DMS114 treated with DMSO at 0.1 percent for 48 hours (cell line): ENCODE data around the gene SMIM13.

Source experiments
- DNase-seq: peaks from one replicate; lab custom pipeline; 2025; ENCODE audit not compliant: unreplicated experiment; lab: John Stamatoyannopoulos, UW

SMIM13 gene

DNA sequence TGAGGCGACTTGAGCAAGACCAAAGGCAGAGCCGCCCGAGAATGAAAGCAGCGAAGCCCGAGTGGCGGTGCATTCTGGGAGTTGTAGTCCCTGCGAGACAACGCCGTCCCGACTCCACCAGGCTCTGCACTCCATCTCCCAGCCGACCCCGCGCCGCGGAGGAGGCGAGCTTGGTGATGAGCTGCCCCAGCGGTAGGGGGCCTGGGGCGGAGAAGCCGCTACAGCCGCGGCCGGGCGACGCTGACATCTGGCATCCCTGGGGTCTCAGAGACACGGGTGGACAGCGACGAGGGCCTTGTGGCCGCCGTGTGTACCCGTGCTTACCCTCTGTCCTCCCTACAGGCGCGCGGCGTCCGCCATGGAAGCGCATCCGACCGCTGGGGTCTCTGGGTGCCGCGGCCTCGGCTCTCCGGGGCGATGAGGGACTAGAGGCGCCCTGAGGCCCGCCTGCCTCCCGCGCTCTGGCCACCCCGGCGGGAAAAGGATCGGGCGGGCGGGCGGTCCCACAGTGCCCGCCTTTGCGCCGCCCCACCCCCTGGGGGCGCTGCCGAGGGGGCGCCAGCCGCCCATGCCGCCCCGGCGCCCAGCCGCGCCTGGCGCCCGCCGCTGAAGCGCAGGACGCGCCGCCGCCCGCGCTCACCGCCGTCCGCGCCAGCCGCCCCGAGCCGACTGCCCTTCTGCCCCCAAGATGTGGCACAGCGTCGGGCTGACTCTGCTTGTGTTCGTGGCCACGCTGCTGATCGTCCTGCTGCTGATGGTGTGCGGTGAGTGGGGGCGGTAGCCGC is at the start of gene SMIM13:
TSS of gene SMIM13 (plus strand) at position 209 of the 785 bp plus-strand sequence. CDS start at position 689, 480 bp downstream.
- DNase-seq, result peak; percentile 98

DNA sequence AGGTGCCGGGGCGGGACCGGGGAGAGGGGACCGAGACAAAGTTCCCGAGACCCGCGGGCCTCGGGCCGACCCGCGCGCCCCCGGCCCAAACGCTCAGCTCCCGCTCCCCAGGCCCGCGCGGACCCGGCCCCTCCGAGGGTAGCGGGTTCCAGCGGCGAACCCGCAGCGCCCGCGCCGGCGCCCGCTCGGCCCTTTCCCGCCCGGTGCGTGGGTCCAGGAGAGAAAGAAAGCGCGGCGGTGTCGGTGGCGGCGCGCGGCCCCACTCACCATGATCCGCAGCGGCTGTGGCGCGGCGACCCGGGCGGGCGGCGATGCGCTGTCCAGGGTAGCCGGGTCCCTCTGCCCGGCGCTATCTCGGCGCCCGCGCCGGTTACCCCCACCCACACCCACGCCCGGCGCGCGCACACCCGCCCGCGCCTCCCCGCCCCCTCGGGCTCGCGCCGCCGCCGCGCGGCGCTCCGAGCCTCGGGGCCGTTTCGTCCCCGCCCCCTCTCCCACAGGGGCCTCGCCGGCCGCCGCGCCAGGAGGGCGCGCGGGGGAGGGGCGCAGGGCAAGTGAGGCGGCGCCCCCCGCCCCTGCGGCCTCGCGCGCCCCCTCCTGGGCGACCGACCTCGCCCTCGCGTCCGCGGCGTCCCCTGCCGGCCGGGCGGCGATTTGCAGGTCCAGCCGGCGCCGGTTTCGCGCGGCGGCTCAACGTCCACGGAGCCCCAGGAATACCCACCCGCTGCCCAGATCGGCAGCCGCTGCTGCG is 49.5 kb upstream of the SMIM13 start, which contains the start of gene ELOVL2:
TSS of gene ELOVL2 (minus strand) at position 345 of the 751 bp plus-strand sequence. CDS start at position 270, 75 bp downstream.
- DNase-seq, result no peak

- DNase-seq, result no peak
These were observed 48.9 kb upstream of the SMIM13 start for GRCh38 chr6:11044712-11045167.

DNA sequence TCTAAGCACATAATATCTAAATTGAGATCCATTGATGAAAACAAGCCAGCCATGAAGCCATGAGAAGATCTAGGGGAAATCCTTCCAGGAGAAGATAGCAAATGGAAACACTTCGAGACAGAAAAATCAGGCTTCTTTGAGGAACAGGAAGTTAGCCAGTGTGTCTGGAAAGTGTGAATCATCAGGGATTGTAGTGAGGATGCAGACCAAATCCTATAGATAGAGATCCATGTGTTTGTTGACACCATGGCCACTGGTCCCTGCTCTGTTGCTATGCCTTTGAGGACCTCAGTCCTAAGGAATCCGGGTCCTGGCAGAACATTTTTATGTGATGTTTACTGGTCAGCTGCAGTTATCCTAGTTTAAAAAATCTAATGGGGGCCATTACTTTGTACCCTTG is 42.9 kb upstream of the SMIM13 start:
- no peak for DNase-seq

DNA sequence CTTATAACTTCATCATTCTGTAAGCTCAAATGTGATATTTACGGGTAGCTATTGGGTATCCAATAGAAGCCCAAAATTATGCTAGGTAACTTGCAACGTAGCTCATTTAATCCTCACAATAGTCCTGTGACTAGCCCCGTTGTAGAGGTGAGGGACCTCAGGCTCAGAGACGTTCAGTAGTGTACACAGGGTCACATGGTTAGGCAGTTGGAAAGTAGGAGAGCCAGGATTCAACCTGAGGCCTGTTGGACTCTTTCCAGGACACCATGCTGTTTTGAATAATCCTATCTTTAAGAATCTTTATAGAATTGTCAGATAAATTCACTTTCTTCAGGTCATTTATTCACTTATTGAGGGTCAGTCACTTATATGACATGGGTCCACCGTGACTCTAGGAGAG is 40.3 kb upstream of the SMIM13 start:
- DNase-seq, result no peak

DNA sequence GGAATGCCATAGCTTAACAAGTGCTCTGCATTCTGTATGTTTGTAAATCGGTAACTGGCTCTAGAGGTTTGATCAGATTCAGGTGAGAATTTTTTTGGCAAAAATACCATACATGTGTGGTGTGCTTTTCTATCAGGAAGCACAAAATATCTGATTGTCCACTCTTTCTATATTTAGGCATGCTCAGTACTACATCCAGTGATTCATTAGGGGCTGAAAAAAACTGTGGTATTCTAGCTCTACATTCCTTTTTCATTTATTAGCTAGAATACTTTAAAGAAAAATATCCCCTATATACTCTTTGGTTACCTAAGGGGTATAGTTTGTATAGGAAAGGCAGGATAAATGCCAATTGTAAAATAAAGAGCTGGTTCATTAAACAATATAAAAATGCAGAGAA is 38.9 kb upstream of the SMIM13 start:
- no peak for DNase-seq

GRCh38 chr6:11055127-11055627 is 38.5 kb upstream of the SMIM13 start:
- no peak for DNase-seq

DNA sequence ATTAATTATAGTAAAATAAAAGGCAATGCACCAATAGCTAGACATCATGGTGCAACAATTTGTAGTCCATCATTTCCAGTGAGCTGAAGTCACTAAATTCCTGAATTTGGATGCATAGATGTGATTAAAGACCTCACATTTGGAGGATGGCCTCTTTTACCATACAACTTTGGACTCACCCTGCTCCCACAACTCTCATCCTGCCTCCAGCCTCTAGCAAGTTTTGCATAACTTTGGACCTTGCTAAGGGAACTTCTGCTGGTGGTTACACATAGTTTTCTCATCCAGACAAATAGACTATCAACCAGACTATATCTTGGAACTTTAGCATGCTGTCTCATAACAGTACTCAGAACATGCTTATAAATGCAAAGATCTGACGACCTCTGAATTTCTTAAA is 36.8 kb upstream of the SMIM13 start:
- DNase-seq, result no peak

DNA sequence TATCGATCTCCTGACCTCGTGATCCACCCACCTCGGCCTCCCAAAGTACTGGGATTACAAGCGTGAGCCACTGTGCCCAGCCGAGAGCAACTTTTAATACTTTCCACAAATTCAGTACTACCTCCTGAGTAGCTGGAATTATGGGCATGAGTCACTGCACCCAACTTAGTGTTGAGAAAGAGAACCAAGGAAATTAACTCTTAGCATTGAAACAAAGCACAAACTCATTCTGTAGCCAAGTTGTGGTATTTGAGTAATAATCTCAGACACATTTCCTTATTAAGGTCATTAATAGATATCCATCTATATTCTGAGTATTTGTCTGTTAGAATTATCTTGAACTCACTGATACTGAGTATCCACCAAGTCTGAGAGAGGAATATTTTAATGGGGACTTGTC is 35.2 kb upstream of the SMIM13 start:
- no peak for DNase-seq

GRCh38 chr6:11062083-11062482 is 31.6 kb upstream of the SMIM13 start:
- no peak for DNase-seq

GRCh38 chr6:11062715-11063114 is 30.9 kb upstream of the SMIM13 start:
- no peak for DNase-seq

- DNase-seq, result no peak
These were observed 28.8 kb upstream of the SMIM13 start for GRCh38 chr6:11064836-11065235.

DNA sequence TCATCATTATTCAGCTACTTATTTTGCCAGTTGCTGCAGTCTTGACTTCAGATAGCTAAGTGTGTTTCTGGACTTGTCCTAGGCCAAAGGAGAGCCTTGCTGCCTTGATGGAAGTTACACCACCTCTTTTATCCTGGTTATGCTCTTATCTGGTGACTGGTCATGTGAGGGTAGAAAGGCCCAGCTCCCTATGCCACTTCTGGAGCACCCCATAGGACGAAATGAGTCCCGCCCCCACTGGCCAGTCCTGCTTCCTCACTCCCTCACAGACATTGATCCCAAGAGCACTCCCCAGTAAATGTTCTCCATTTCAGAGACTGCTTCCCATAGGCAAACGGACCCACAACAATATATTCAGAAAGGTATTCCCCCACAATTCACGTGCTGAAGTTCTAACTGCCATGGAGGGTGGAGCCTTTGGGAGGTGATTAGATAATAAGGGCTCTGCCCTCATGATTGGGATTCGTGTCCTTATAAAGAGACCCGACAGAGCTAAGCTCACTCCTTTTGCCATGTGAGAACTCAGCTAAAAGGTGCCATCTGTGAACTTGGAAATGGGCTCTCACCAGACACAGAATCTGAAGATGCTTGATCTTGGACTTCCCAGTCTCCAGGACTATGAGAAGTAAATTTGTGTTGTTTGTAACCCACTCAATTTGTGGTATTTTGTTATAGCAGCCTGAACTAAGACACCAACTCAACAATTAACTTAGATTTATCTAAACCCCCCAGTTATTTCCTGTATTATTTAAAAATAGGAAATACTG is 28.0 kb upstream of the SMIM13 start:
- DNase-seq, result no peak

DNA sequence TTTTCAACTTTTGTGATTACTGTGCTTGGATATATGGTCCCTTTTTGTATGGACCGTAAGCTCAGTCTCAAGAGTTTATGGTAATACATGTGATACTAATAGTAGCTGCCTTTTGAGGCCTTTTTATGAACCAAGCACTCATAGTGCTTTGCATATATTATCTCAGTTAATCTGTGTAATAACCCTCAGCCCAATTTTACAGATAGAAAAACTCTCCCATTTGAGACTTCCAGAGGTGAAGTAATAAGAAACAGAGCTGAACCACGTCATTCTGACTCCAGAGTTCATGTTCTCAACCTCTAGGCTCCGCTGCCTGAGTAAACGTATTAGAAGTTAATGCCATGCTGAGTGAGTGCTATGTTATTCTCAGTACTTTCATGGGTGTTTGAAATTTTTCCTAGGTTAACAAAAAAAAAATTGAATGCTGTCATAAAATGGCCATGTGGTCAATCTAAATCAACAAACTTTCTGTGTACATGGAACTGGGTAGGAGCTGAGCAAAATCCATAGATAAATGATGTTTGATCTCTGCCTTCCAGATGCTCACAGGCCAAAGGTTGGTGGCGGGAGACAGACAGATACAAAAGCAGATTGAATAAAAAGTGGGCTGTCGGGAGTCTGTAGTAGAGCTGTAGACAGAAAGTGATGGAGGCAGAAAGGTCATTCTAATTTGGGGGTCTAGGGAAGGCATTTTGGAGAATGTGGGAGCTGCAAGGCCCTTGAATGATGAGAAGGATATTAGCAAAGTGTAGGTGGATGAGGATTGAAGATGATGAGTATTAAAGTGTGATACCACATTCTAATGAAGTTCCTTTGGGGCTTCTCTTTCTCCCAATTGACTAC is 26.9 kb upstream of the SMIM13 start:
- no peak for DNase-seq

- DNase-seq, result no peak
These were observed 26.3 kb upstream of the SMIM13 start for GRCh38 chr6:11067348-11067747.

DNA sequence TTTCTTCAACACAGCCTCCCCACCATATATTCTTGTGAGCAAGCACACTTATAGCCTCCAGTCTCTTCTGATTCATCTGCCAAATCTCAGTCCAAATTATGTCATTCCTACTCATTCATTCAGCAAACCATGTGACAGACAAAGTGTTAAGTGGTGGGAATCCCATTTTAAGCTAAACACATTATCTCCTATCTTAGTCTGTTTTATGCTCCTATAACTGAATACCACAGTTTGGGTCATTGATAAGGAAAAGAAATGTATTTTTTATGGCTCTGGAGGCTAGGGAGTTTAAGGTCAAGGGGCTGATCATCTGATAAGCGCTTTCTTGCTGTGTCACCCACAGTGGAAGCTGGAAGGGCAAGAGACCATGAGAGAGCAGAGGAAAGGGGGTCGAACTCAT is 23.9 kb upstream of the SMIM13 start:
- no peak for DNase-seq

DNA sequence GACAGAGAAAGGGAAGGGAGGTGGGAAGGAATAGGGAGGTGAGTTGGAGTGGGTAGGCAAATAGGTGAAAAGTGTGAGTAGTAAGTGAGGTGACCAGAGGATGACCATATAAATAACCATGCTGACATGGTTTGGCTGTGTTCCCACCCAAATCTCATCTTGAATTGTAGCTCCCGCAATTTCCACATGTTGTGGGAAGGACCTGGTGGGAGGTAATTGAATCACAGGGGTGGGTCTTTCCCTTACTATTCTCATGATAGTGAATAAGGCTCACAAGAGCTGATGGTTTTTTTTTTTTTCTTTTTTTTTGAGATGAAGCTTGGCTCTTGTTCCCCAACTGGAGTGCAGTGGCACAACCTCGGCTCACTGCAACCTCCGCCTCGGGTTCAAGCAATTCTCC is 21.5 kb upstream of the SMIM13 start:
- no peak for DNase-seq

DNA sequence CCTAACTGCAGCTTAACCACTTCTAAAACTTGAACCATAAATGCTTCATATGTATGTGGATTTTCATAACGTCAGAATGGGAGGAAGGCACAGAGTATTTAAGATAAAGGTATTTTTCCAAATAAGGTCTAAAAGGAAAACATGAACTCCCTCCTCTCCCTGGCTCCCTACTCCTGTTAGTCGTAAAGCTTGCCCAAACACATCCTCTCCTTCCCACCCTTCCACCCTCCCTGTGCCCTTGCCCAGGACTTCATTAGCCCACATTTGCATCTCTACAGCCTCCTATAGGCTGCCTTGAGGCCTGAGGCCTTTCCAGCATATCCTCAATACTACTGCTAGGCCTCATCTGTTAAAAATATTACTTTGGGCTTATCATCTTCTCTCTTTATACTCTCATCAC is 17.1 kb upstream of the SMIM13 start:
- DNase-seq, result no peak

DNA sequence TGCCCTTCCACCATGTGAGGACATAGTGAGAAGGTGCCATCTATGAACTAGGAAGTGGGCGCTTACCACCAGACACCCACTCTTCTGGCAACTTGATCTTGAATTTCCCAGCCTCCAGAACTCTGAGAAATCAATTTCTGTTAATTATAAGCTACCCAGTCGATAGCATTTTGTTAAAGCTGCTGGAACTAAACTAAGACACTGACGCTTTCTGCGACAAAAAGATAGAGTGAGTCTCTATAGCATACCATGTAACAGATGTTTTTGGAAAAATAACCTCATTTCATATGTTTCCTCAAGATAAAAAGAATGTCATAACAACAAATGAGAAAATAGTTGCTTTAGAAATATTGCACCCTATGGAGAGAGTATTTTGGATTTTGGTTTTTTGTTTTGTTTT is 15.4 kb upstream of the SMIM13 start:
- no peak for DNase-seq

DNA sequence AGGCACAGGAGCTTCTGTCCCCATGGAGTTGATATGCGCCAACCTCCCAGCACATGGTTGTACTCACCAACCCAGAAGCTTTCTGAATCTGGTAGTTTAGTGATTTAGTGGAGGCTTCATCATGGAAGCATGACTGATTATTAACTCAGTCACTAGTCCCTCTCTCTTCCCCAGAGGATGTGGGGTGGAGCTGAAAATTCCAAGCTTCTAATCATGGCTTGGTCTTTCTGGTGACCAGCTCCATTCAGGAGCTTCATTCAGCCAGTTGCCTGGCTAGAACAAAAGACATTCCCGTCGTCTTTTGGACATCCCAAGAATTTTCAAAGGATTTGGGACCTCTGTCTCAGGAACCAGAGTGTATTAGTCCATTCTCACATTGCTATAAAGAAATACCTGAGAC is 13.3 kb upstream of the SMIM13 start:
- DNase-seq, result no peak
